Measurements from ENCODE around the gene C3orf18.

- TF ChIP-seq POLR2AphosphoS5 (IDR thresholded peaks at IDR 0.05) (no peak), CTCF (IDR thresholded peaks at IDR 0.05; ENCODE audit: poor library complexity, severe bottlenecking) (no peak), EP300 (conservative IDR thresholded peaks at IDR 0.05; ENCODE audit: poor library complexity, severe bottlenecking) (no peak), MXI1 (conservative IDR thresholded peaks at IDR 0.05; ENCODE audit: poor library complexity, severe bottlenecking) (no peak), EZH2 (IDR thresholded peaks at IDR 0.05; ENCODE audit: borderline replicate concordance, insufficient read depth, low read length, poor library complexity, severe bottlenecking) (no peak), SMC3 (conservative IDR thresholded peaks at IDR 0.05; ENCODE audit: poor library complexity) (no peak), TAF1 (IDR thresholded peaks at IDR 0.05; ENCODE audit: low read depth) (no peak), REST (IDR thresholded peaks at IDR 0.05; ENCODE audit: borderline replicate concordance) (no peak)
Observed at GRCh38 chr3:50572801-50573371, 5.3 kb upstream of the C3orf18 start.

Data from neural cell (in vitro differentiated cells).